ENCODE data around the gene WNK2. TPM values are rescaled to one million over a fixed set of nuclear protein-coding genes. Genes with fewer than 3 reads are reported as not detected.

The WNK2 gene
- total RNA-seq, 1 donor from 2014 or later = 6.2 TPM

DNA sequence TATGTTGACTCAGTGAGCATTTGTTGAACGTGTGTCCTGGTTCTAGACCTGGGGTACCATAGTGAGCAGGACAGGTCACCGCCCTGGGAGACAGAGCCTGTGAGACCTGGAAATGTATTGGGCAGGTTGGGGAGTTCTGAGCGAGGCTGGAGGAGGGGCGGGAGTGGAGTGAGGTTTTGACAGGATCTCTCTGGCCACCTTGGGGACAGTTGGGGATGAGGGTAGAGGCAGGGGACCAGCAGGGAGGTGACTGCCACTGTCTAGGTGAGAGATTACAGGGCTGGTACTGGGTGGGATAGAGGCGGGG lies 7.4 kb downstream of the WNK2 start:
- peaks cover 11% of the 10 kb centered on the region for H3K4me1 ChIP-seq
- H3K4me1 Mint-ChIP-seq = peaks cover 56% of the 10 kb centered on the region
- no peaks in the 10 kb centered on the region for H3K9me3 Mint-ChIP-seq
- H3K27me3 ChIP-seq = no peaks in the 10 kb centered on the region
- H3K27ac ChIP-seq = no peak overlapping the region
- H3K36me3 Mint-ChIP-seq = peaks cover 27% of the 10 kb centered on the region
- peaks cover 36% of the 10 kb centered on the region for H4K20me1 ChIP-seq (ENCODE audit: low read depth)
- TF ChIP-seq EZH2phosphoT487 (IDR thresholded peaks at IDR 0.05) (no peak), EZH2 (IDR thresholded peaks at IDR 0.05) (no peak)
- TF ChIP-seq, protein P1, sequence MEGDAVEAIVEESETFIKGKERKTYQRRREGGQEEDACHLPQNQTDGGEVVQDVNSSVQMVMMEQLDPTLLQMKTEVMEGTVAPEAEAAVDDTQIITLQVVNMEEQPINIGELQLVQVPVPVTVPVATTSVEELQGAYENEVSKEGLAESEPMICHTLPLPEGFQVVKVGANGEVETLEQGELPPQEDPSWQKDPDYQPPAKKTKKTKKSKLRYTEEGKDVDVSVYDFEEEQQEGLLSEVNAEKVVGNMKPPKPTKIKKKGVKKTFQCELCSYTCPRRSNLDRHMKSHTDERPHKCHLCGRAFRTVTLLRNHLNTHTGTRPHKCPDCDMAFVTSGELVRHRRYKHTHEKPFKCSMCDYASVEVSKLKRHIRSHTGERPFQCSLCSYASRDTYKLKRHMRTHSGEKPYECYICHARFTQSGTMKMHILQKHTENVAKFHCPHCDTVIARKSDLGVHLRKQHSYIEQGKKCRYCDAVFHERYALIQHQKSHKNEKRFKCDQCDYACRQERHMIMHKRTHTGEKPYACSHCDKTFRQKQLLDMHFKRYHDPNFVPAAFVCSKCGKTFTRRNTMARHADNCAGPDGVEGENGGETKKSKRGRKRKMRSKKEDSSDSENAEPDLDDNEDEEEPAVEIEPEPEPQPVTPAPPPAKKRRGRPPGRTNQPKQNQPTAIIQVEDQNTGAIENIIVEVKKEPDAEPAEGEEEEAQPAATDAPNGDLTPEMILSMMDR (IDR thresholded peaks at IDR 0.05) = no peak
- H3K36me3 ChIP-seq = no peaks in the 10 kb centered on the region
- peaks cover 2% of the 10 kb centered on the region for H3K27me3 Mint-ChIP-seq (ENCODE audit: insufficient read depth, low read depth)
- no peak overlapping the region for H3K4me2 ChIP-seq
- H3K9me3 ChIP-seq (ENCODE audit: low read depth) = no peaks in the 10 kb centered on the region
- no peaks in the 10 kb centered on the region for H3F3A ChIP-seq (ENCODE audit: low read depth)
- H3K4me3 Mint-ChIP-seq = no peak overlapping the region
- H3K27ac Mint-ChIP-seq = no peak overlapping the region
- H2AFZ ChIP-seq (replicated peaks) = no peak overlapping the region
- H3K79me2 ChIP-seq (ENCODE audit: low read depth) = no peaks in the 10 kb centered on the region
- no peak overlapping the region for H3K4me3 ChIP-seq
- no peak overlapping the region for H3K9ac ChIP-seq
- DNase-seq (ENCODE audit: low spot score) = no peak

DNA sequence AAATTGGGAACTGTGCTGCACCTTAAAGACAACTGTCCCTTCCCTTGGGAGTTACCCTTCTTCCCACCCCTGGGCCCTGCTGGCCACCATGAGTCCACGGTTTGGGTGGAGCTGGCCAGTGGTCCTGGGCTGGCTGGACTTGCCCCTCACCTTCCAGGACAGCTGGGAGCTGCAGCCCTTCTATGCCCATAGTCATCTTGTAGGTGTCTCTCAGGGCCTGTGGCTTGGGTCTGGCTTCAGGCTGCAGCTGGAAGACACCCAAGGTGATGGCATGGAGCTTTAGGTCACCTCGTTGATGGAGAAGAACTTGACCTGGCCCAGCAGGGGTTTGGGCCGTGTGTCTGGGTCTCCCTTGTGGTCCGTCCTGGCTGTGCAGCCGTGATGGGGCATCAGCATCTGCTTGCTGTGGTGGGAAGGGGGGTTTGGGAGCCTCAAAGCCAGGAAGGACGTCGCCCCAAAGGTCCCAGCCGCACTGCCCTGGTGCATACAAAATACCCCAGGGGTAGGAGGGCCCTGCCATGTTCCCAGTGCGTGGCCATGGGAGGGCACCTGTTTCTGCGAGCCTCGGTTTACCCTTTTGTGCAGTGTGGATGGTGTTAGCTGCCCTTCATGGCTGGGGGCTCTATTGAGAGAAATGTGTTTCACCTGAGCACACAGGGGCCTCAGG lies 8.9 kb downstream of the WNK2 start:
- Histone ChIP-seq H3K27me3 (no peaks in the 10 kb centered on the region), H3K4me2 (no peak overlapping the region), H2AFZ (replicated peaks) (no peak overlapping the region), H3K4me3 (no peak overlapping the region), H3K36me3 (no peaks in the 10 kb centered on the region), H3K9me3 (ENCODE audit: low read depth) (no peaks in the 10 kb centered on the region), H3F3A (ENCODE audit: low read depth) (no peaks in the 10 kb centered on the region), H3K27ac (no peak overlapping the region), H3K79me2 (ENCODE audit: low read depth) (peaks cover 6% of the 10 kb centered on the region), H3K9ac (no peak overlapping the region), H3K4me1 (peaks cover 4% of the 10 kb centered on the region), H4K20me1 (ENCODE audit: low read depth) (peaks cover 26% of the 10 kb centered on the region)
- Mint-ChIP-seq H3K27ac (no peak overlapping the region), H3K36me3 (peaks cover 21% of the 10 kb centered on the region), H3K4me3 (no peak overlapping the region), H3K4me1 (peaks cover 50% of the 10 kb centered on the region), H3K27me3 (ENCODE audit: insufficient read depth, low read depth) (peaks cover 2% of the 10 kb centered on the region), H3K9me3 (no peaks in the 10 kb centered on the region)
- TF ChIP-seq EZH2 (IDR thresholded peaks at IDR 0.05) = no peak
- TF ChIP-seq, protein P1 (IDR thresholded peaks at IDR 0.05) = no peak
- DNase-seq (ENCODE audit: low spot score) = no peak

DNA sequence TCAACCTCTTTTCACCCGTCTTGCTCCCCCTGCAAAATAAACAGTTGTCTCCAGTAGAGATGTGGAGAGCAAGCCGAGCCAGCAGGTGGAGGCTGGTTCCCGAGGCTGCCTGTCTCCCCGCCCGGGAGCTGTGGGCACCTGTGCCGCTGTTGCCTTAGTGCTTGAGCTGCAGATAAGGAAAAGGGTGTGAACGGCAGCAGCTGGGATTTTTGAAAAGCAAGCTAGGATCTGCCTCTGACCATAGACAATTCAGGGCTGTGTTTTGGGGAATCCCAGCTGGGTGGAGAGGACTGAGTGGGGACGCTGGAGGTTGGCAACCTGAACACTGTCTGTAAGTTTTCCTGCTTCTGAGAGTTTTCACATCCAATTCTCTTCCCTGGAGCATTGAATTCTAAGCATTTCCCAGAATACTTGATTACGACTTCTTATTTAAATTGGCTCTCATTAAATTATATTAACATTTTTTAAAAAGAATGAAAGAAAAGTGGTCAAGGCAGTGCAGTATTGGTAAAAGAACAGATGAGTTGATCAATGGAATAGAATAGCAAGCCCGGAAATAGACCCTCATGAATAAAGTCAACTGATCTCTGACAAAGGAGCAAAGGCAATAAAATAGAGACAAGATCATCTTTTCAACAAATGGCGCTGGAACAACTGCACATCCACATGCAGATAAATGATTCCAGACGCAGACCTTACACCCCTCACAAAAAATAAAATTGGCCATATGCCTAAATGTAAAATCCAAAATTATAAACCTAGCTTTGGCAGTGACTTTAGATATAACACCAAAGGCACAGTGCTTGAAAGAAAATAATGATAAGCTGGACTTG lies 9.7 kb downstream of the WNK2 start:
- Histone ChIP-seq H3K27ac (no peak overlapping the region), H3K27me3 (no peaks in the 10 kb centered on the region), H3K9ac (no peak overlapping the region), H3K4me3 (no peak overlapping the region), H3K4me2 (no peak overlapping the region), H2AFZ (replicated peaks) (no peak overlapping the region), H4K20me1 (ENCODE audit: low read depth) (peaks cover 25% of the 10 kb centered on the region), H3K36me3 (no peaks in the 10 kb centered on the region), H3K9me3 (ENCODE audit: low read depth) (no peaks in the 10 kb centered on the region), H3F3A (ENCODE audit: low read depth) (no peaks in the 10 kb centered on the region), H3K79me2 (ENCODE audit: low read depth) (peaks cover 6% of the 10 kb centered on the region), H3K4me1 (peaks cover 4% of the 10 kb centered on the region)
- Mint-ChIP-seq H3K27me3 (ENCODE audit: insufficient read depth, low read depth) (peaks cover 2% of the 10 kb centered on the region), H3K9me3 (no peaks in the 10 kb centered on the region), H3K4me3 (no peak overlapping the region), H3K36me3 (peaks cover 21% of the 10 kb centered on the region), H3K27ac (no peak overlapping the region), H3K4me1 (peaks cover 44% of the 10 kb centered on the region)
- TF ChIP-seq EZH2 (IDR thresholded peaks at IDR 0.05) = no peak
- TF ChIP-seq EZH2phosphoT487 (IDR thresholded peaks at IDR 0.05) = no peak
- DNase-seq (ENCODE audit: low spot score) = no peak

DNA sequence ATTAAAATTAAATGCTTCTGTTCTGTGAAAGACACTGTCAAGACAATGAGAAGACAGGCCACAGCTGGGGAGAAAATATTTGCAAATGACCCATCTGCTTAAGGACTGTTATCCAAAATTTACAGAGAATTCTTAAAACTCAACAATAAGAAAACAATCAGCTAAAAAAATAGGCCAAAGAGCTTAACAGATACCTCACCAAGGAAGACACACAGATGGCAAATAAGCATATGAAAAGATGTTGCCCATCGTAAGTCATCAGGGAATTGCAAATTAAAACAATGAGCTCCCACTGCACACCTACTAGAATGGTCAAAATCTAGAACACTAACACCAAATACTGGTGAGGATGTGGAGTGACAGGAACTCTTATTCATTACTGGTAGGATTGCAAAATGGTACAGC lies 10.3 kb downstream of the WNK2 start:
- peaks cover 38% of the 10 kb centered on the region for H3K4me1 Mint-ChIP-seq
- peaks cover 2% of the 10 kb centered on the region for H3K27me3 Mint-ChIP-seq (ENCODE audit: insufficient read depth, low read depth)
- H4K20me1 ChIP-seq (ENCODE audit: low read depth) = peaks cover 21% of the 10 kb centered on the region
- H3K36me3 Mint-ChIP-seq = peaks cover 21% of the 10 kb centered on the region
- H2AFZ ChIP-seq (replicated peaks) = no peak overlapping the region
- no peak overlapping the region for H3K27ac ChIP-seq
- H3K4me3 ChIP-seq = no peak overlapping the region
- no peak overlapping the region for H3K4me3 Mint-ChIP-seq
- no peak overlapping the region for H3K4me2 ChIP-seq
- H3K36me3 ChIP-seq = no peaks in the 10 kb centered on the region
- DNase-seq (ENCODE audit: low spot score) = no peak
- TF ChIP-seq EZH2phosphoT487 (IDR thresholded peaks at IDR 0.05) = no peak
- no peak for TF ChIP-seq EZH2 (IDR thresholded peaks at IDR 0.05)
- TF ChIP-seq, protein P1 (IDR thresholded peaks at IDR 0.05) = no peak
- H3F3A ChIP-seq (ENCODE audit: low read depth) = no peaks in the 10 kb centered on the region
- H3K4me1 ChIP-seq = peaks cover 4% of the 10 kb centered on the region
- H3K27me3 ChIP-seq = no peaks in the 10 kb centered on the region
- no peak overlapping the region for H3K27ac Mint-ChIP-seq
- no peaks in the 10 kb centered on the region for H3K9me3 Mint-ChIP-seq
- peaks cover 6% of the 10 kb centered on the region for H3K79me2 ChIP-seq (ENCODE audit: low read depth)
- H3K9ac ChIP-seq = no peak overlapping the region
- no peaks in the 10 kb centered on the region for H3K9me3 ChIP-seq (ENCODE audit: low read depth)

Measured in neural progenitor cell (in vitro differentiated cells).